ENCODE measurements around the gene GUCD1.
A peak's percentile ranks its signal among the peaks of the same experiment; 100 is the strongest.

Gene GUCD1

DNA sequence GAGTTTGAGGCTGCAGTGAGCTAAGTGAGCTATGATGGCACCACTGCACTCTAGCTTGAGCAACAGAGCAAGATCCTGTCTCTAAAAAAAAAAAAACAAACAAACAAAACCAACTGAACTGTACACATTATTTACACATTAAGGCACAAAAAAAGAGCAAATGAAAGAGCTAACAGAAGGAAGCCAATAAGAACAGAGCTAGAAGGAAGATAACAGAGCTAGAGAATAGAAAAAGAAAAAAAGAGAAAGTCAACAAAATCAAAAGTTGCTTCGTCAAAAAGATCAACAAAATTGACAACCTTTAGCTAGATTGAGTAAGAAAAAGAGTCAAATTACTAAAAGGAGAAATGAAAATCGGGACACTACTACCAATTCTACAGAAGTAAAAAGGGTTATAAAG, 25.0 kb downstream of the GUCD1 start:
- DNase-seq (ENCODE audit: low read depth): no peak

GRCh38 chr22:24526191-24526590, 28.7 kb downstream of the GUCD1 start:
- no peak for DNase-seq (ENCODE audit: low read depth)

GRCh38 chr22:24525416-24526037, 29.4 kb downstream of the GUCD1 start:
- DNase-seq (ENCODE audit: low read depth): peak; percentile 65

GRCh38 chr22:24523873-24524272, 31.1 kb downstream of the GUCD1 start:
- no peak for DNase-seq (ENCODE audit: low read depth)

GRCh38 chr22:24521791-24522245, 33.1 kb downstream of the GUCD1 start:
- DNase-seq (ENCODE audit: low read depth): peak; percentile 45

- DNase-seq (ENCODE audit: low read depth): no peak
These were observed 35.4 kb downstream of the GUCD1 start for GRCh38 chr22:24519496-24519895.

DNA sequence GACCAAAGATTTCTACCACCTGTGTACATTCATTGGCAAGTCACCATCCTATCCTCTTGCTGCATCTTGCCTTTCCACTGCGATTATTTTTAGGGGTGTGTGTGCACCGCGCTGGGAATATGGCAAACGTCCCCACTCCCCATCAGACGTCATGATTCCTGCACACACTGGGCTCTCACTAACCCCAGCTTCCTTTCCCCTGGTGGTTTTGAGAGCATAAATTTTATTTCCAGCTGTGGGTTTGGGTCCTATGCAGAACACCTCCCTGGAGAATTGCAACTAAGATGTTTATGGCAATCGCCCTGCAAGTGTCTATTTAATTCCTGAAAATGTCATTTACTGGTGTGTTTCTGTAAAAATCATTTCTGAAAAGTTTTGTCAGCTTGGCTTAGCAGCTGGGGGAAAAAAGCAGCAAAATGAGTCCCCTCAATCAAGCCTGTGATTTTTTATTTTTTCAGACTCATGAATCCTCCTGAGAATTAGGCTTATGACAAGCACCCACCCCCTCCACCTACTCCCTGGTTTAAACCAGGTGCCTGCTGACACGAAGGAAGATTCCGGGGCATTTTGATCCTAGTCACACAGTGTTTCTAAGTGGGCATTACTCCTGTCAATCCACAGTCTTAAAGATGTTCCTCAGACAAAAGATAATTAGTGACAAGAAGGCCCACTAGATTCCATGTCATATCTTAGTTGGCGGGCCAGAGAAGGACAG, 36.0 kb downstream of the GUCD1 start:
- DNase-seq (ENCODE audit: low read depth): no peak

GRCh38 chr22:24518228-24518627, 36.7 kb downstream of the GUCD1 start:
- DNase-seq (ENCODE audit: low read depth): no peak

DNA sequence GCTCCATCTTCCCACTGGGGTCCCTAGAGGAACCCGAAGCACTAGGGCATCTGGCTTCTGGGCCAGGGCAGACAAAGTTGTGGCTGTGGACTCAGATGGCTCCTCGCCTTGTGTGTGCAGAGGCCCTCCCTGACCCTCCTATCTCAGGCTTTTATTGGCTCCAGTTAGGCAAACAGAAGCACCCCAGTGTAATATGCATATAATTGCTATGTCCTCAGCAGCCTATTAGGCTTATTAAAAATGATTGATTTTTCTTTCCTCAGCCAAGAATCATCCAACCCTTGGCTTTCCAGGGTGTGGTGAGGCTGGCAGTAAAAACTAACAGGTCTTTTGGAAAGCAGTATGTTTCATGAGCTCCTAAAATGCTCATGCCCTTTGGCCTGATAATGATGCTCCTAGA, 37.5 kb downstream of the GUCD1 start:
- no peak for DNase-seq (ENCODE audit: low read depth)

DNA sequence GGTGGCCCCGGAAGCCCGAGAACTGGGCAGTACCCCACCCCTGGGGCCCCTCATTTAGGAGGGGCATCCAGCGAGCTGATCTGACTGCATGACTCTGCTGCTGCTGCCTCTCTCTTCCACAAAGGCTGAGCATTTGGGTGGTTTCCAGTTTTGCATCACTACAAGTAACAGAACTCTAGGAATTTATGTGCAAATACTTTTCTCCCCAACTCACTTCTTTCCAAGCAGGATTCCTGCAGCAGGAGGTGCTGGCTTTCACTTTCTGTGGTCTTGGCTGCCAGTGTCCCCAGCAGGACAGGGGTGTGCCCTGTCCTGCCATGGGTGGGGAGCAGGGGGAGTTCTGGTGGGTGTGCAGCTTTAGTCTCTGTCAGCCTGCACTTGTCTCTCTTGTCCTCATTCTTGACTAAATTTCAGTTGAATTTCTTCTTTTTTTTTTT, 38.6 kb downstream of the GUCD1 start:
- peak; percentile 67 for DNase-seq (ENCODE audit: low read depth)

GRCh38 chr22:24515027-24515338, 40.0 kb downstream of the GUCD1 start:
- no peak for DNase-seq (ENCODE audit: low read depth)

DNA sequence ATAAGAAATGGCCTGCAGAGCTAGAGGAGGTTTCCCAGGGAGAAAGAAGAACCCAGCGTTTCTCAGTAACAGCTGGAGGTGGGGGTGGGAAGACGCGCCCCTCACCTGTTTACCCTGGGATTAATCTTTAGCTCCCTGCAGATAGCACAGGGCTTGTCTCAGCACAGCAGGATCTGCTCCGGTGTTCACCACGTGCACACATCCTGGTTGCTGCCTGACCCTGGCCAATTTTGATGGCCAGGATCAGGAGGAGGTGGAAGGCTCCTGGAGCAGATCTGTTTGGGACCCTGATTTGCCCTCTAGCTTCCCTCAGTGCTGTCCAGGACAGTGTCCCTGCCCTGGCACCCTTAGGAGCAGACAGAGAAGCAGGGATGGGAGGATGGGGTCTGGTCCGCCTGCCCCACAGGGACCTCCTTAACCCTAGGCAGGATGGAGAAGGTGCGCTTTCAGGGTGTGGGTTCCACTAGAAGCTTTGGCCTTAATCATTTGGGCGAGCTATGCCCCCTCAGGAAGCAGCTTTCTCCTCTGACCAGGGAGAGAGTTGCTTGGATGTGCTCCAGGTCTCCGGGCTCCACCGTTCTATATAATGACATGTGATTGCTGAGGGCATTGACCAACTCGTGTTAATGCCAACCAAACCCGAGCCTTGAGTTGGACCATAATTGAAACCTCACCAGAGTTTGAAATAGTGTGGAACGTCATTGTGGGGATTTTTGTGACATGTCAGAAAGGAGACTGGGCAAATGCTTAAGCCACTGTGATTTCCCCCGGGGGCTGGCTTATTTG, 40.5 kb downstream of the GUCD1 start:
- DNase-seq (ENCODE audit: low read depth): no peak

DNA sequence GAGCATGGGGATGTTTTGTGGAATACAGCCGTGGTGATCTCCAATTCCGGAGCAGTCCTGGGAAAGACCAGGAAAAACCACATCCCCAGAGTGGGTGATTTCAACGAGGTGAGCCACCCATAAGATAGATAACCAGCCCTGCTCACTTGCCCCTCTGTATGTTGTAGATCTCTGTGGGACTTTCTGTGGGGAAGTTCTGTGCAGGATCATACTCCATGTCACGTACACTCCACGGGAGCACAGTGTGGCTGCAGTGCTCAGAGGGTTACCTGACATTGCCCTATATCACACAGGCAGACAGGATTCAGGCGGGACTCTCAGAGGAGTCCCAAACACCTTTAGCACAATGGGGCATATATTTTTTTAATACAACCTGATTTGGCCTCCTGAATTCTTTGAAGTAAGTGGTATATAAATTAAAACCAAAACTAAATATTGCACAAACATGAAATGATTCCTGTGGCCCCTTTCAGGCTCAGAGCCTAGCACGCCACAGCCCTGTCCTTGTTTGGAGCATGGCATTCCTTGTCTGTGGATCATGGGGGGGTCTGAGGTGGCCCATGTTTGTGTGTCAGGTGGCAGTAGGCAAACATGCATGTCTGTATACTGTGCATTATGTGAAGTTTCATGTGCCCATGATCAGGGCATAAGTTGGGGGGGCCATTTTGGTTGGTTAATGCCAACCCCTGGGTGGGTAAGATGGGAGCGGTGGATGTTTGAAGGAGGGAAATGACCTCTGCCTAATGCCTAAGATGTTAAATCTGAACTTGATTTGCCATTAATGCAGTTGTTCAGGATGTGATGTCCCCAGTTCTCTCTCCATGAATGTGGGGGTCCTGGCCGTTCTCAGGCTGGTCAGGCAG, 41.3 kb downstream of the GUCD1 start:
- no peak for DNase-seq (ENCODE audit: low read depth)

DNA sequence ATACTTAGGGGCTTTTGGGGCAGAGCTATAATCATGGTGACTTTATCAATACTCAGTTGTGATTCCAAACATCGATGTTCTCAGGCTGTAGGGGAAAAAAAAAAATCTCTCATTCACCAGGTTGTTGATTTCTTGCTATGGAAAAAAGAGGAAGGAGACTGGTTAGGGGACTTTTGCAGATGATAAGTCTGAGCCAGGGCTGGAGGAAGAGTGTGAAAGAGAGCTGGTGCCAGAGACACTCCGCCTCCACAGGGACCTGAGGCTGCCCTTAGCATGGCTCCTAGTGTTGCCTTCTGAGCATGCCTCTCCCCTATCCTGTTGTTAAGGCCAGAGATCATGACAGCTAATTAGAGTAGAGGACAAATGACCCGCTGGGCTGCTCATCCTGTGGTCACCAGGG, 42.9 kb downstream of the GUCD1 start:
- DNase-seq (ENCODE audit: low read depth): no peak

DNA sequence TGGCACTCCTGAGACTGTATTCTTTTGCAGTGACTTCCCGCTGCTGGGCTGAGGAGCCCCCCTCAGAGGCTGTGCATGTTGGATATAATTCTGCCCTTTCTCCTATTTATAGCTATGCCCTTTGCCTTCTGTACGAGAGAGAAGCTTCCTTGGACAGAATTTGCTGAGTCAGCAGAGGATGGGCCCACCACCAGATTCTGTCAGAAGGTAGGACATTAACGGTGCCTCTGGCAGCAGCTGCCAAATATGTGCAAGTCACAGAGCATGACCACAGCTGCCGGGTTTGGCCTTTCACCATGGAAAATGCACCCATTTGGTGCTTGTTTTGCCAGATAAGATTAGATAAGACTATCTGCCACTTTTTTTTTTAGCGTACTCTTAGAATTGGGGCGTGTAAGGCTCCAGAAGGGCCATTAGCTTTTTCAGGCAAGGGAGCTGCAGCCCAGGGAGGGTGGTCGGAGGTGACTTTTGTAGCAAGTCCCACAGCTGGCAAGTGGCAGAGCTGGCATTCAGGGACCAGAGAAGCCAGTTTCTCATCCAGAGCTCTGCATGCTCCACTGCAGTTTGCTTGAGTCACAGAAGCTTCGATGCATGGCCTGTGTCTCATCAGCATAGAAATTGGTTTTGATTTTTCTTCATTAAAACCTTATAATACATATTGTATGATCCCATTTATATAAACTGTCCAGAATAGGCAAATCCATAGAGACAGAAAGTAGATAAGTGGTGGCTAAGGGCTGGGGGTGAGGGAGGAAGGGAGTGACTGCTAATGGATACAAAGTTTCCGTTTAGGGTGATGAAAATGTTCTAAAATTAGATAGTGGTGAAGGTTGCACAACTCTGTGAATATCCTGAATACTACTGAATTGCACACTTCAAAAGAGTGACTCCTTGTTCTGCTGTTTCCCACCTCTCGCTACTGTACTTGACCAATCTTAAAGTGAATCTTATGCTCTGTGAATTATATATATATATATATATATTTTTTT, 44.0 kb downstream of the GUCD1 start:
- DNase-seq (ENCODE audit: low read depth): no peak

DNA sequence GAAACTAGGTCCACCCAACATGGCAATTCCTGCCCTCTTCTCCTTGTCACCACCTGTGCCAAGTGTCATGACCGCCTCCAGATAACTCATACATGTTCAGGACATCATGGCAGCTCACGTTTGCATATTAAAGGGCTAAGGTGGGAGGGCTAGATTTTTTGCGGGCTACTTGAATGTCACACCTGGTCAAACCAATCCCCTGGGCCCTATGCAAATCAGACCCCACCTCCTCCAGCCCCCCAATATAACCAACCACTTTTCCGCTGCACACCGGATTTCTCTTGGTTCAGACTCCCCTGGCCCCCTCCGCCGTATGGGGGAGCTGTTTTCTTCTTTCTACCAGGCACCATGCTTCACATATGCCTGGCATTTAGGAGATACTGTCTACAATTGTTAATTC, 47.2 kb downstream of the GUCD1 start:
- DNase-seq (ENCODE audit: low read depth): no peak

- DNase-seq (ENCODE audit: low read depth): no peak
These were observed 48.0 kb downstream of the GUCD1 start for GRCh38 chr22:24506802-24507438.

- DNase-seq (ENCODE audit: low read depth): no peak
These were observed 49.8 kb downstream of the GUCD1 start for GRCh38 chr22:24504956-24505736.

DNA sequence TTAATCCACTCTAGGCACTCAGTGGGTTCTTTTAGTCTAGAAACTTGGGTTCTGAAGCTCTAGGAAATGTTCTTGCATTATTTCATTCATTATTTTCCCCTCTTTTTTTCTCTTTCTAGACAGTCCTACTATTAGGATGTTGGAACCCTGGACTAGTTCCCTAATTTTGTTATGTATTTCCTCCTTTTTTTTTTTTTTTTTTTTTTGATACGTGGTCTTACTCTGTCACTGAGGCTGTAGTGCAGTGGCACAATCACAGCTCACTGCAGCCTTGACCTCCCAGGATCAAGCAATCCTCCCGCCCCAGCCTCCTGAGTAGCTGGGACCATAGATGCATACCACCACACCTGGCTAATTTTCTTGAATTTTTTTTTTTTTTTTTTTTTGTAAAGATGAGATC, 50.4 kb downstream of the GUCD1 start:
- DNase-seq (ENCODE audit: low read depth): no peak
